HG03571 (cell line): Measurements from ENCODE around the gene STARD3NL.
"Not testable (repeated sequence)": the region's sequence is repeated elsewhere in the genome, so short reads cannot be mapped to it uniquely, and the experiment has no call there.

Experiments used
- ATAC-seq: cut with Tn5 transposase; IDR thresholded peaks from one replicate; pipeline ENCODE4 v1.9.1; 2021; ENCODE audit not compliant: unreplicated experiment

STARD3NL gene

GRCh38 chr7:38262545-38262944, 84.5 kb downstream of the STARD3NL start:
- ATAC-seq: no peak

GRCh38 chr7:38263274-38263673, 85.2 kb downstream of the STARD3NL start:
- not testable (repeated sequence) for ATAC-seq

- ATAC-seq: not testable (repeated sequence)
These were observed 86.6 kb downstream of the STARD3NL start for GRCh38 chr7:38264602-38265001.

- ATAC-seq: not testable (repeated sequence)
These were observed 87.9 kb downstream of the STARD3NL start for GRCh38 chr7:38265958-38266357.

- not testable (repeated sequence) for ATAC-seq
These were observed 91.8 kb downstream of the STARD3NL start for GRCh38 chr7:38269704-38270346.

GRCh38 chr7:38270405-38270804, 92.4 kb downstream of the STARD3NL start:
- ATAC-seq: not testable (repeated sequence)

- no peak for ATAC-seq
These were observed 95.4 kb downstream of the STARD3NL start, which contains the start of gene TARP for GRCh38 chr7:38273286-38273995. Gene TARP (minus strand): TSS chr7:38273636.

- ATAC-seq: no peak
These were observed 96.4 kb downstream of the STARD3NL start for GRCh38 chr7:38274486-38274885.

GRCh38 chr7:38274927-38275620, 97.0 kb downstream of the STARD3NL start:
- ATAC-seq: no peak

GRCh38 chr7:38276096-38276877, 98.2 kb downstream of the STARD3NL start:
- ATAC-seq: no peak

- no peak for ATAC-seq
These were observed 102.0 kb downstream of the STARD3NL start for GRCh38 chr7:38280000-38280399.
